K562 (cell line): ENCODE data around the gene RAB31. TPM values are rescaled to one million over a fixed set of nuclear protein-coding genes. Genes with fewer than 3 reads are reported as not detected.

Source experiments
- BCOR ChIP-seq: fragments of 450-650 bp; IDR thresholded peaks from 2 replicates; pipeline ENCODE4 v1.6.1; 2016
- CCAR2 ChIP-seq: fragments of 200-400 bp; formaldehyde crosslinking; IDR thresholded peaks from 2 replicates; pipeline ENCODE4 v1.6.1; 2017; ENCODE audit warnings: mild to moderate bottlenecking, low read depth, low read length
- E2F3 ChIP-seq: fragments of 250-450 bp; sonication (Bioruptor Pico); IDR thresholded peaks from 2 replicates; pipeline ENCODE4 v1.4.0; 2020; ENCODE audit warnings: mild to moderate bottlenecking
- EP400 ChIP-seq: fragments of 450-650 bp; IDR thresholded peaks from 2 replicates; pipeline ENCODE4 v1.6.1; 2017; ENCODE audit warnings: antibody characterized with exemption, mild to moderate bottlenecking, moderate library complexity
- GABPA ChIP-seq: fragments of 200-800 bp; sonication (Bioruptor generic); conservative IDR thresholded peaks from 2 replicates; pipeline ENCODE4 v1.6.1; 2016; ENCODE audit warnings: low read depth, missing genetic modification characterization, missing compliant biosample characterization
- MECOM ChIP-seq: fragments of 250-450 bp; sonication (Bioruptor Pico); IDR thresholded peaks from 2 replicates; pipeline ENCODE4 v1.8.0; 2022; ENCODE audit warnings: inconsistent platforms
- NEUROD1 ChIP-seq: fragments of 150-350 bp; IDR thresholded peaks from 2 replicates; pipeline ENCODE4 v1.6.1; 2014; ENCODE audit warnings: borderline replicate concordance, low read length, low read depth; ENCODE audit not compliant: partially characterized antibody
- RBM39 ChIP-seq: fragments of 200-400 bp; formaldehyde crosslinking; optimal IDR thresholded peaks from 2 replicates; pipeline ENCODE3; 2018; ENCODE audit warnings: low read depth, low read length
- RFX1 ChIP-seq: fragments of 450-650 bp; IDR thresholded peaks from 2 replicates; pipeline ENCODE4 v1.6.1; 2016; ENCODE audit warnings: mild to moderate bottlenecking, moderate library complexity
- SMARCA4 ChIP-seq: fragments of 450-650 bp; IDR thresholded peaks from 2 replicates; pipeline ENCODE4 v1.6.1; 2016
- STAT5B ChIP-seq: fragments of 250-450 bp; sonication (Bioruptor Pico); IDR thresholded peaks from 2 replicates; pipeline ENCODE4 v1.8.0; 2021; ENCODE audit warnings: mild to moderate bottlenecking, inconsistent platforms
- TAF15 ChIP-seq: fragments of 200-400 bp; formaldehyde crosslinking; IDR thresholded peaks from 2 replicates; pipeline ENCODE4 v1.6.1; 2017; ENCODE audit warnings: mild to moderate bottlenecking, low read depth, low read length, moderate library complexity
- TRIM28 ChIP-seq: fragments of 450-650 bp; IDR thresholded peaks from 2 replicates; pipeline ENCODE4 v1.6.1; 2017
- ZKSCAN3 ChIP-seq: fragments of 250-450 bp; sonication (Bioruptor Pico); IDR thresholded peaks from 2 replicates; pipeline ENCODE4 v1.4.0; 2020
- ZKSCAN8 ChIP-seq: fragments of 200-800 bp; sonication (Bioruptor generic); IDR thresholded peaks from 2 replicates; pipeline ENCODE4 v1.6.1; 2016; ENCODE audit warnings: missing genetic modification characterization, missing compliant biosample characterization
- ZNF133 ChIP-seq: fragments of 250-450 bp; sonication (Bioruptor Pico); IDR thresholded peaks from 2 replicates; pipeline ENCODE4 v1.4.0; 2020; ENCODE audit warnings: mild to moderate bottlenecking
- ZNF224 ChIP-seq: sonication (generic); formaldehyde crosslinking; IDR thresholded peaks from 2 replicates; pipeline ENCODE4 v1.8.0; 2022; ENCODE audit warnings: mild to moderate bottlenecking, missing genetic modification reagents
- polyA plus RNA-seq, 8 experiments: library from polyadenylated mRNA; depleted of rRNA in 4 of 8; stranded (reverse) in 5 of 8; unstranded in 3 of 8; fragments of >200 nt; fragmentation: Nextera tagmentation in 2 of 8; fragmentation: Illumina TruSeq in 1 of 8; extraction: Ambion mirVana in 2 of 8; extraction: Trizol in 1 of 8; gene quantifications; 2 replicates each; pipeline versions ENCODE4 v1.2.1 to v1.2.3, GENCODE V29; 2011 to 2014; ENCODE audit warnings: inconsistent platforms in 1 of 8, missing spikeins in 1 of 8
- total RNA-seq, 7 experiments: library from RNA; depleted of rRNA in 6 of 7; stranded (reverse); fragments of >200 nt in 6 of 7; fragmentation: Illumina TruSeq in 2 of 7; extraction: Trizol in 2 of 7; gene quantifications; 2 replicates each; pipeline versions ENCODE4 v1.2.1 to v1.2.3, GENCODE V29; 2011 to 2021; ENCODE audit warnings: low replicate concordance in 1 of 7
- TF ChIP-seq, protein P1 (sequence below): fragments of 250-450 bp; sonication (Bioruptor Pico); IDR thresholded peaks from 2 replicates; pipeline ENCODE4 v1.5.0; 2021; ENCODE audit warnings: mild to moderate bottlenecking, borderline replicate concordance
- TF ChIP-seq, protein P2 (sequence below): fragments of 450-650 bp; IDR thresholded peaks from 2 replicates; pipeline ENCODE4 v1.6.1; 2016
- TF ChIP-seq, protein P3 (sequence below): fragments of 450-650 bp; formaldehyde crosslinking; IDR thresholded peaks from 2 replicates; pipeline ENCODE4 v1.4.0; 2020; ENCODE audit warnings: mild to moderate bottlenecking, moderate library complexity
- TF ChIP-seq, protein P4 (sequence below): sonication (generic); formaldehyde crosslinking; IDR thresholded peaks from 2 replicates; pipeline ENCODE4 v1.9.0; 2022; ENCODE audit warnings: mild to moderate bottlenecking, missing genetic modification reagents
- TF ChIP-seq, protein P5 (sequence below): fragments of 450-650 bp; formaldehyde crosslinking; IDR thresholded peaks from 2 replicates; pipeline ENCODE4 v1.4.0; 2020; ENCODE audit warnings: mild to moderate bottlenecking

RAB31 gene
- total and polyA plus RNA-seq, 9 of the 15 experiments (the other 6 are each of a cell fraction or from before 2014, with no cell fraction given) = 20.7 to 70.4 (median 41.3) TPM

DNA sequence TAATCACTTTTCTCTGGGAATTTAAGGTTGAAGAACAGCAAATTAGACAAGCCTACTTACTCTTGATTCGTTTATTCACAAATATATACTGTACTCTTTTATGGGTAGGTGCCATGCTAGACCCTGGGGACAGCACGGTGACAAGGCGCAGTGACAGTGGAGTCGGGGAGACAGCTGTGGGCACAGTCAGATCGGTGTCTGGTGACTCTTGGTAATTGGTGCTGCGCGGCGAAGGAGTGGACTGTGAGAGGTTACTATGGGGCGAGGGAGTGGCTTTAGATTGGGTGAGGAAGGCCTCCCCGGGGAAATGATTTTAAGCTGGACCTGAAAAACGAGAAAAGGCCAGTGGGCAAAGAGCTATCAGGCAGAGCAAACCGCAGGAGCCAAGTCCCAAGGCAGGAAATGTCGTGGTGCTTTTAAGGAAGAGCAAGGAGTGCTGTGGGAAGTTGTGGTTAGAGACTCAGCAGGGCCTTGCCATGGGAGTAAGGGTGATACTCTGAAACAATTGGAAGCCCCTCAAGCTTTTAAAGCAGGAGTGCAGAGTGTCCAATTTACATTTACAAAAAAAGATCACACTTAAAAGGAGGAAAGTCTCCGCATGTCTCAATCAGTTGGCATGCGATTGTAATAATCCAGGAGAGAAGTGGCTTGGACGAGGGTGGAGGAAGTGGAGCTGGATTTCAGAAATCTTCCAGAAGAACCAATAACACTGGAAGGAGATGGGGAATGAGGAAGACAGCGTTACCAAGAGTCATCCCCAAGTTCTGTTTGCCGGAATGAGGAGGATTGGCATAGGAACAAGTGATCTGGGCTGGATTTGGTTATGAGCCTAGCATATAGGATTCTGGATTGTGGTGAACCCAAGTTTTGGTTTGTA is 141.5 kb downstream of the RAB31 start (continued):
- no peak for TF ChIP-seq CCAR2
- peak; percentile 26 for TF ChIP-seq NEUROD1
- TF ChIP-seq BCOR = no peak
- peak; percentile 82 for TF ChIP-seq SMARCA4
- TF ChIP-seq, protein P1, sequence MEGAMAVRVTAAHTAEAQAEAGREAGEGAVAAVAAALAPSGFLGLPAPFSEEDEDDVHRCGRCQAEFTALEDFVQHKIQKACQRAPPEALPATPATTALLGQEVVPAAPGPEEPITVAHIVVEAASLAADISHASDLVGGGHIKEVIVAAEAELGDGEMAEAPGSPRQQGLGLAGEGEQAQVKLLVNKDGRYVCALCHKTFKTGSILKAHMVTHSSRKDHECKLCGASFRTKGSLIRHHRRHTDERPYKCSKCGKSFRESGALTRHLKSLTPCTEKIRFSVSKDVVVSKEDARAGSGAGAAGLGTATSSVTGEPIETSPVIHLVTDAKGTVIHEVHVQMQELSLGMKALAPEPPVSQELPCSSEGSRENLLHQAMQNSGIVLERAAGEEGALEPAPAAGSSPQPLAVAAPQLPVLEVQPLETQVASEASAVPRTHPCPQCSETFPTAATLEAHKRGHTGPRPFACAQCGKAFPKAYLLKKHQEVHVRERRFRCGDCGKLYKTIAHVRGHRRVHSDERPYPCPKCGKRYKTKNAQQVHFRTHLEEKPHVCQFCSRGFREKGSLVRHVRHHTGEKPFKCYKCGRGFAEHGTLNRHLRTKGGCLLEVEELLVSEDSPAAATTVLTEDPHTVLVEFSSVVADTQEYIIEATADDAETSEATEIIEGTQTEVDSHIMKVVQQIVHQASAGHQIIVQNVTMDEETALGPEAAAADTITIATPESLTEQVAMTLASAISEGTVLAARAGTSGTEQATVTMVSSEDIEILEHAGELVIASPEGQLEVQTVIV (CRISPR knock-in tag) = no peak
- TF ChIP-seq MECOM (CRISPR knock-in tag) = no peak
- peak; percentile 36; the same call in 1 of the 2 replicates for TF ChIP-seq RFX1
- TF ChIP-seq, protein P2, sequence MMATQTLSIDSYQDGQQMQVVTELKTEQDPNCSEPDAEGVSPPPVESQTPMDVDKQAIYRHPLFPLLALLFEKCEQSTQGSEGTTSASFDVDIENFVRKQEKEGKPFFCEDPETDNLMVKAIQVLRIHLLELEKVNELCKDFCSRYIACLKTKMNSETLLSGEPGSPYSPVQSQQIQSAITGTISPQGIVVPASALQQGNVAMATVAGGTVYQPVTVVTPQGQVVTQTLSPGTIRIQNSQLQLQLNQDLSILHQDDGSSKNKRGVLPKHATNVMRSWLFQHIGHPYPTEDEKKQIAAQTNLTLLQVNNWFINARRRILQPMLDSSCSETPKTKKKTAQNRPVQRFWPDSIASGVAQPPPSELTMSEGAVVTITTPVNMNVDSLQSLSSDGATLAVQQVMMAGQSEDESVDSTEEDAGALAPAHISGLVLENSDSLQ = peak; percentile 65
- TF ChIP-seq RBM39 = no peak
- TF ChIP-seq GABPA (tag) = peak; percentile 64
- no peak for TF ChIP-seq ZNF133
- TF ChIP-seq TRIM28 = no peak; the same call in 1 of the 2 replicates
- TF ChIP-seq, protein P3, sequence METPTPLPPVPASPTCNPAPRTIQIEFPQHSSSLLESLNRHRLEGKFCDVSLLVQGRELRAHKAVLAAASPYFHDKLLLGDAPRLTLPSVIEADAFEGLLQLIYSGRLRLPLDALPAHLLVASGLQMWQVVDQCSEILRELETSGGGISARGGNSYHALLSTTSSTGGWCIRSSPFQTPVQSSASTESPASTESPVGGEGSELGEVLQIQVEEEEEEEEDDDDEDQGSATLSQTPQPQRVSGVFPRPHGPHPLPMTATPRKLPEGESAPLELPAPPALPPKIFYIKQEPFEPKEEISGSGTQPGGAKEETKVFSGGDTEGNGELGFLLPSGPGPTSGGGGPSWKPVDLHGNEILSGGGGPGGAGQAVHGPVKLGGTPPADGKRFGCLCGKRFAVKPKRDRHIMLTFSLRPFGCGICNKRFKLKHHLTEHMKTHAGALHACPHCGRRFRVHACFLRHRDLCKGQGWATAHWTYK = no peak
- TF ChIP-seq, protein P4, sequence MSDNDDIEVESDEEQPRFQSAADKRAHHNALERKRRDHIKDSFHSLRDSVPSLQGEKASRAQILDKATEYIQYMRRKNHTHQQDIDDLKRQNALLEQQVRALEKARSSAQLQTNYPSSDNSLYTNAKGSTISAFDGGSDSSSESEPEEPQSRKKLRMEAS (CRISPR knock-in tag) = no peak
- TF ChIP-seq E2F3 (CRISPR knock-in tag) = no peak
- TF ChIP-seq EP400 = peak; percentile 46
- no peak for TF ChIP-seq ZNF224 (CRISPR knock-in tag)
- TF ChIP-seq ZKSCAN8 (CRISPR knock-in tag) = no peak
- TF ChIP-seq STAT5B = no peak
- no peak for TF ChIP-seq TAF15
- no peak for TF ChIP-seq ZKSCAN3
- TF ChIP-seq, protein P5, sequence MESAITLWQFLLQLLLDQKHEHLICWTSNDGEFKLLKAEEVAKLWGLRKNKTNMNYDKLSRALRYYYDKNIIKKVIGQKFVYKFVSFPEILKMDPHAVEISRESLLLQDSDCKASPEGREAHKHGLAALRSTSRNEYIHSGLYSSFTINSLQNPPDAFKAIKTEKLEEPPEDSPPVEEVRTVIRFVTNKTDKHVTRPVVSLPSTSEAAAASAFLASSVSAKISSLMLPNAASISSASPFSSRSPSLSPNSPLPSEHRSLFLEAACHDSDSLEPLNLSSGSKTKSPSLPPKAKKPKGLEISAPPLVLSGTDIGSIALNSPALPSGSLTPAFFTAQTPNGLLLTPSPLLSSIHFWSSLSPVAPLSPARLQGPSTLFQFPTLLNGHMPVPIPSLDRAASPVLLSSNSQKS (CRISPR knock-in tag) = no peak
